Endothelial cell of umbilical vein (primary cell): ENCODE measurements around the gene FADS2.

Source experiments
- EZH2 ChIP-seq: IDR thresholded peaks from 2 replicates; pipeline ENCODE4 v1.6.1; 2012; ENCODE audit warnings: borderline replicate concordance, low read depth, mild to moderate bottlenecking, moderate library complexity, low read length, inconsistent platforms; ENCODE audit not compliant: severe bottlenecking
- FOS ChIP-seq: IDR thresholded peaks from 2 replicates; pipeline ENCODE4 v1.6.1; 2011; ENCODE audit warnings: mild to moderate bottlenecking, low read length, moderate library complexity, borderline replicate concordance; ENCODE audit not compliant: insufficient read depth
- GATA2 ChIP-seq: IDR thresholded peaks from 2 replicates; pipeline ENCODE4 v1.7.0; 2011; ENCODE audit warnings: low read depth, mild to moderate bottlenecking, moderate library complexity, mixed read lengths, low read length; ENCODE audit not compliant: insufficient read length, insufficient read depth
- JUN ChIP-seq: IDR thresholded peaks from 2 replicates; pipeline ENCODE4 v1.6.1; 2011; ENCODE audit warnings: borderline replicate concordance, low read depth; ENCODE audit not compliant: insufficient read length, insufficient read depth
- MYC ChIP-seq: IDR thresholded peaks from one replicate; pipeline ENCODE4 v1.6.1; 2011; ENCODE audit warnings: mild to moderate bottlenecking, low read depth, low read length
- POLR2A ChIP-seq: IDR thresholded peaks from 2 replicates; pipeline ENCODE4 v1.6.1; 2012; ENCODE audit warnings: low read depth, mild to moderate bottlenecking, control low read depth, low read length
- POLR2AphosphoS5 ChIP-seq: IDR thresholded peaks from 2 replicates; pipeline ENCODE4 v1.6.1; 2012; ENCODE audit warnings: low read depth, mild to moderate bottlenecking, control low read depth, low read length, moderate library complexity; ENCODE audit not compliant: insufficient read depth
- TF ChIP-seq, protein P1 (sequence below), 2 donors: IDR thresholded peaks; 1 replicate in 1 of 2; 2 replicates in 1 of 2; pipeline ENCODE4 v1.5.1; 2011; ENCODE audit warnings: low read length in 2 of 2, mild to moderate bottlenecking in 2 of 2, moderate library complexity in 2 of 2, control low read depth in 1 of 2, inconsistent platforms in 1 of 2, low read depth in 1 of 2; ENCODE audit not compliant: insufficient read depth in 1 of 2; ENCODE audit errors: extremely low read depth in 1 of 2
- TF ChIP-seq, protein P2 (sequence below): IDR thresholded peaks from 2 replicates; pipeline ENCODE4 v1.6.1; 2011; ENCODE audit not compliant: insufficient read depth, insufficient read length

DNA sequence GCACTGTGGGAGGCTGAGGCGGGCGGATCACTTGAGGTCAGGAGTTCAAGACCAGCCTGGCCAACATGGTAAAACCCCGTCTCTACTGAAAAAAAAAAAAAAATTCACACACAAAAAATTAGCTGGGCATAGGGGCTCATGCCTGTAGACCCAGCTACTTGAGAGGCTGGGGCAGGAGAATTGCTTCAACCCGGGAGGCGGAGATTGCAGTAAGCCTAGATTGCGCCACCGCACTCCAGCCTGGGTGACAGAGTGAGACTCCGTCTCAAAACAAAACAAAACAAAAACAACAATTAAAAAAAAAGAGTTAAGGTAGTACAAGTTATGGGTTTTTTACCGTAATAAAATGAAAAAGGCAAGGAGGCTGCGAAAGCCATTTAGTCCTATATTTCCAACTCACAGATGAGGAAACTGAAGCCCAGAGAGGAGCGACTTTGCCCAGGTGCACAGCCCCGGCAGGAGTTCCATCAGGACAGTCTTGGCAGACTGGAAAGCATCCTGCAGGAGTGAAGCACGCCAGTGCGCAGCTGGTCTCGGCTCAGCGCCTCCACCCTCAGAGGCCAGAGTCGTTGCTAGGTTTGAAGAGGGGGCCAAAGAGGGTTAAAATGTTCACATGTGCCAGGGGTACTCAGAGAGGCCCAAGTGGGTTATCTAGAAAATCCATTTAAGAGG, 67.1 kb downstream of the FADS2 start:
- TF ChIP-seq, protein P1, sequence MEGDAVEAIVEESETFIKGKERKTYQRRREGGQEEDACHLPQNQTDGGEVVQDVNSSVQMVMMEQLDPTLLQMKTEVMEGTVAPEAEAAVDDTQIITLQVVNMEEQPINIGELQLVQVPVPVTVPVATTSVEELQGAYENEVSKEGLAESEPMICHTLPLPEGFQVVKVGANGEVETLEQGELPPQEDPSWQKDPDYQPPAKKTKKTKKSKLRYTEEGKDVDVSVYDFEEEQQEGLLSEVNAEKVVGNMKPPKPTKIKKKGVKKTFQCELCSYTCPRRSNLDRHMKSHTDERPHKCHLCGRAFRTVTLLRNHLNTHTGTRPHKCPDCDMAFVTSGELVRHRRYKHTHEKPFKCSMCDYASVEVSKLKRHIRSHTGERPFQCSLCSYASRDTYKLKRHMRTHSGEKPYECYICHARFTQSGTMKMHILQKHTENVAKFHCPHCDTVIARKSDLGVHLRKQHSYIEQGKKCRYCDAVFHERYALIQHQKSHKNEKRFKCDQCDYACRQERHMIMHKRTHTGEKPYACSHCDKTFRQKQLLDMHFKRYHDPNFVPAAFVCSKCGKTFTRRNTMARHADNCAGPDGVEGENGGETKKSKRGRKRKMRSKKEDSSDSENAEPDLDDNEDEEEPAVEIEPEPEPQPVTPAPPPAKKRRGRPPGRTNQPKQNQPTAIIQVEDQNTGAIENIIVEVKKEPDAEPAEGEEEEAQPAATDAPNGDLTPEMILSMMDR (IDR thresholded peaks at IDR 0.05; ENCODE audit: extremely low read depth in 1 of 2, insufficient read depth in 1 of 2, low read depth in 1 of 2, low read length in 2 of 2) = no peak
- TF ChIP-seq POLR2AphosphoS5 (no peak), EZH2 (no peak), POLR2A (no peak), GATA2 (no peak), JUN (no peak), MYC (no peak), FOS (no peak)
- TF ChIP-seq, protein P2, sequence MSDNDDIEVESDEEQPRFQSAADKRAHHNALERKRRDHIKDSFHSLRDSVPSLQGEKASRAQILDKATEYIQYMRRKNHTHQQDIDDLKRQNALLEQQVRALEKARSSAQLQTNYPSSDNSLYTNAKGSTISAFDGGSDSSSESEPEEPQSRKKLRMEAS = no peak
